ENCODE measurements around the gene ENPEP. TPM values are rescaled to one million over a fixed set of nuclear protein-coding genes. Genes with fewer than 3 reads are reported as not detected.

ENPEP gene
- polyA plus RNA-seq, 4 donors = 178 to 240 (median 182) TPM

DNA sequence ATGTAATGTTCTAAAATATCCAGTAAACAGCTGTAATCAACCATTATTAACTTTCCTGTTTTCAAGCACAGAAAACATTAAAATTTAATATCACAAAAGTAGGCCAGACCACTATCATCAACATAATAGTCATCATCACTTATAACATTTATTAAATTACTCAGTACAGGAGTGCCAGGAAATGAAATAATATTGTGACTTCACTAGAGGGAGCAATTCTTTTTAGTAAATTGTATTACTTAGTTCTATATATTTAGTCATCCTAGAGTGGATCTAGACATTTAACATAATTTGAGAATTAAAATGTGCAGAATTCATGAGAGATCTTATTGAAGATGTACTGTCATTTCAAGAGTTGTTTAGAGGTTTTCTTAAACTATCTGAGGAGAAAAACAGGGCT is 113.3 kb downstream of the ENPEP start:
- no peak for DNase-seq (ENCODE audit: low read depth in 4 of 4, low spot score in 3 of 4)

DNA sequence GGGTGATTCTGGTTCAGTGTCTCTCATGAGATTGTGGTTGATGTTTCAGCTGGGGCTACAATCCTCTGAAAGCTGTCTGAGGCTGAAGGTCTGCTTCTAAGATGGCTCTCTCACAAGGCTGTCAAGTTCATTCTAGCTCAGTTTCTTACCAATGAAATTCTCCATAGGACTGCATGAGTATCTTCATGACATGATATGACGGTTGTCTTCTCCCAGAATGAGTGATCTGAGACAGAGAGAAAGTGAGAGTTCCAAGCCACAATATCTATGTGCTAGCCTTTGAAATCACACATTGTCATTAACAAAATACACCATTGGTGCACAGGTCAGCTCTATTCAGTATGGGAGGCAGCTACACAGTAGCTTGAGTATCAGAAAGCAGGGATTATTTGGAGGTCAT is 119.6 kb downstream of the ENPEP start:
- DNase-seq (ENCODE audit: low read depth in 4 of 4, low spot score in 3 of 4) = no peak

DNA sequence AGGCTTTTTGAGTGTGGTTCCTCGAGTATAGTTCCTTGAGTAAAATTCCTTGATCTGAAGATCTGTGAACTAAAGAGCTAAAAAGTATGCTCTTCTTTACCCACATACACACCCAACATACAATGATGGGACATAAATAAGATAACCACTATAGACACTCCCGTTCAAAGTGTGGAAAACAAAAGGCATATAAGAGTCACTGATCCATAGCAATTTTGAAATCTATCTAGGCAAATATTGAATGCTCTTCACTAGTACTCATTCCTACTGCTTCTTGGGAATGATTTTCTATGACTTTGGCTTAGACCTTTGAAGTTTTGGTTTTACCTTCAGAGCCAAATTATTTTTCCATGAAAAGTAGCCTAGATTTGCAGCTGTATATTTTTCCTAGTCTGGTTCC is 120.5 kb downstream of the ENPEP start:
- DNase-seq (ENCODE audit: low read depth in 4 of 4, low spot score in 3 of 4) = no peak

DNA sequence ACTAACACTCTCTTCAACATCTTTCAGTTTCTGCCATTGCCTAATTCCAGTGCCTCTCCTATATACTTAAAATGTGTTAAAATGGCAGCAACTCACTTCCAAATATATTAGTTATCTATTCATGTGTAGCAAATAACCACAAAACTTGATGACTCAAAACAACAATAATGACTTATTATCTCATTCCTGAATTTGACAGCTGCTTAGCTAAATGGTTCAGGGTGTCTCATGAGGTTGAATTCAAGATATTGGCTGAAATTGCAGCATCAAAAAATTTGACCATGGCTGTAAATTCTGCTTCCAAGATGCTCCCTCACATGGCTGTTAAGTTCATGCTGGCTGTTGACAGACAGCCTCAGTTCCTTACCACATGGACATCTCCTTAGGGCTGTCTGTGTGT is 121.6 kb downstream of the ENPEP start:
- no peak for DNase-seq (ENCODE audit: low read depth in 4 of 4, low spot score in 3 of 4)

DNA sequence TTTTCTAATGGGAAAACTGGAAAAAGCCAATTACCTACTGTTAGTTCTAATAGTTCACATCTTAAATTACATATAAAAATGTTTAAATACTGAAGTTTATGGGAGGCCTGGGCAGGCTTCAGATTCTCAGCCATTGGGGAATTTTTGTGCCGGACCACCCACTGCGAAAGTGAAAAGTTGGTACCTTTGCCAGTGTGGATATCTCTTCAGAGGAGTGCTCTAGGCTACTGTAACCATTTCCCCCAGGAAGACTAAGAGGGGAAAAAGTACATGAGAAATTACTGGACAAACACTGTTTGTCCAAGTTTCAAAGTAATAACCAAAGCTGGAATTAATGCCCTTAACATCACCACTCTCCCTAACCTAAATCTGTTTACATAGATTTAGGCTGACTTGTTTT is 126.1 kb downstream of the ENPEP start:
- DNase-seq (ENCODE audit: low read depth in 4 of 4, low spot score in 3 of 4) = no peak

DNA sequence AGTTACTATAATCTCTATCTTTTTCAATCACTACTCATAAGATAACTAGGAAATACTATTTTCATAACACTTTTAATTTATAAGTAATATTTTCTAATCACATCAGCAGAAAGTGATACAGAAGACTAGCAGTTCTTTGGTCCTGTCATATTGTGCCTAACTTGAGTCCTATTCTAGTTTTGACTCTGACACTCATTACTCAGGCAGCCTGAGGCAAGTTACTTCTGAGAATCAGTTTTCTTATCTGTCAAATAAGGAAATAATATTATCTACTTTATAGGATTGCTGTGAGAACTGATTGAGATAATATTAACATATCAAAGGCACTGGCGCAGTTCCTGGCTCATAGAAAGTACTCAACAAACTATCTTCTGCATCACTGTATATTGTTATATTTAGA is 129.1 kb downstream of the ENPEP start:
- no peak for DNase-seq (ENCODE audit: low read depth in 4 of 4, low spot score in 3 of 4)

DNA sequence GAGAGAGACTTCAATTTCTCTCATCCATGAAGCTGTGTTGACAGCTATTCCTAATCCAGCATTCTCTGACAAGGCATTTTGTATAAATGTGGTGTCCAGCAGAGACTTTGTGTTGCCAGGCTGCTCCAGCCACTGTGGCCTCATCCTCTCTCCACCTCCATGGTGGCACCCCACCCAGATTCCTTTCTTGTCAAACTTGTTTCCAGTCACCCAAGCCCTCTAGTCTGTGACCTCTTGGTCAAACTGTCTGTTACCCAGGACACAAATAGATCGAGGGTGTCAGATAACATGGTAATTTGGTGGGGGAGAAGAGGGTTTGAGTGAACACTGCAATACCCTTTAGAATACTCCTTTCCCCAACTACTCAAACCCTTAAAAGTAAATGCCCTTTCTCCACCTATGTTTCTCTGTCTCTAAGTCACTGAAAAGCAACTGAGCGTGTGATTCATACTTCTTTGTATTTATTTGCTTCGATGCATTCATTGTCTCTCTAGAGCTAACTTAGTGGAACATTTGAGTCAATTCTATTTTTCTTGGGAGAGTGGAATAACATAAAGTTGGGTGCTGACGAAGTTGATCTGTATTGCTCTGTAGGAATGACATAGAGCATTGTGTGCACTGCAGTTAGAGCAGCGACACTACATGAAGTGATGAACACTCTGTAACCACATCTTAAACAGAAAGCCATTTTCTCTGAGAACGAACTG is 133.2 kb downstream of the ENPEP start:
- DNase-seq (ENCODE audit: low read depth in 4 of 4, low spot score in 3 of 4) = no peak

DNA sequence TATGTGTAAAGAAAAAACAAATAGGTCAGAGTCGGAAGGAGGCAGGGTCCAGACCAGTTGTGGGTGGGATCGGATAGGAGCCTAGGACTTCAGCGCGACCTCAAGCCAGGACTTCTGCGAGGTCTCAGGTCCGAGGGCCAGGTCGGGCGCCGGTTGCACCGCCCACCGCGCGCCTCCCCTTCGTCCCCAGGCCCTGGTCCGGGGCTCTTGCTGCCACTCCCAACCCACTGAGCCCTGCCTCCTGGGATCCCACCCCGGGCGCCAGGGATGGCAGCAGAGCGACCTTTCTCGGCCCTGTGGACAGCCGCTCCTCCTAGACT is 134.6 kb downstream of the ENPEP start:
- no peak for DNase-seq (ENCODE audit: low read depth in 4 of 4, low spot score in 3 of 4)

DNA sequence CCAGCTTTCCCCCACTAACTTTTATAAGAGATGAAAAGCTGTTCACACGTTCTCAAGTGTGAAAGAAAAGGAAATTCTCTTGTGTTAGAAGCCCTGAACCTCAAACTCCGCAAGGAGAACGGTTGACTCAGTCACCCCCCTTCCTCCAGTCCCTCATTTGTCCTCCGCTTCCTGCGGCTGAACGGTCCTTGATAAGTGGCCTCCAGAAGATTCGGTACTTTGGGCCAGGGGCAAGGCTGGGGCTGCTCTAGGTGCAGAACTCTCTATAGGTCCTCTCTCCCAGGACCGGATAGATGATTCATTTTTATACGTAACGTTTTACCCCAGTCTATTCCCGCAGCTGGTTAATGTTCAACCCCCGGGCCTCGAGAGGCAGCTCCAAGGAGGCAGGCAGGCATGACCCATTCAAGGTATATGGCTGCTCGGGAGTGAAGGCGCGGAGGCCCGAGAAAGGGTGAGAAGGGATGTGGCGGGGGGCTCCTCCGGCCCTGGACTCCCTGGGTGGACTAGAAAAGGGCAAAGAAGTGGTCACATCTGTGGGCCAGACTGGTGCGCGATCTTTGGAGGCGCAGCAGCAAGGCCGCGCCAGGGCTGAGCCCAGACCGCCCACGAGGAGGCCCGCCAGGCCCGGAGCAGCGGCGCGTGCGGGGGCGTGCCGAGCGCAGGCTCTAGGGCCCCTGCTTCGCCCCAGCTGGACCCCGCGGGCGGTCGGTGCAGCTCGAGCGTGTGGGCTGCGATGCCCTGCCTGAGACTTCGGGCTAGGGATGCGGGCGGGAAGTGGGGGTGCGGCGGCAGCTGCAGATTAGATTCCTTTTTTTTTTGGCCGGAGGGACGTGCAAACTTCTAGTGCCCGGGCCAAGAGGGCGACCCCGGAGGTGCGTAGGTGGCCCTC is 135.2 kb downstream of the ENPEP start:
- no peak for DNase-seq (ENCODE audit: low read depth in 4 of 4, low spot score in 3 of 4)

DNA sequence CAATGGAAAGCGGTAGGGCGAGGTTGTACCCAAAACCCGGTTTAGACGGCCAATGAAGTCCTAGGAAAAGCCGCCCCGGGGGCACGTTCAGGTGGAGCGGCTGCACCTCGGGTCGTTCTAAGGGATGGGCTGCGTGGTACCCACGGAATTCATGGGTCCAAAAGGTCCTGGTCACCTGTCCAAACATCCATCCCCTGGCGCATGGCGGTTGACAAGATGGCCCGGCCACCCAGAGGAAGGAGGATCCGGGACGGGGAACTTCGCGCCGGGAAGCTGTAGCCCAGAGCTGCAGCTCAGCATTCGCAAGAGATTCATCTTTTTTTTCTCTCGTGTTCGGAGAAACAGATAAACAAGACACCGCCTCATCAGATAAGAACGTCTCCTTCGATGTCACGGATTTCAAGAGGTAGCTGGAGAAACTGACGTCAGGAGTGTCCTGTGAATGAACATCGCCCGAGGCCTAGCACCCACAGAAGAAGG is 136.1 kb downstream of the ENPEP start:
- peak in 1 of 4 donors; percentile 4 for DNase-seq (ENCODE audit: low read depth in 4 of 4, low spot score in 3 of 4)

DNA sequence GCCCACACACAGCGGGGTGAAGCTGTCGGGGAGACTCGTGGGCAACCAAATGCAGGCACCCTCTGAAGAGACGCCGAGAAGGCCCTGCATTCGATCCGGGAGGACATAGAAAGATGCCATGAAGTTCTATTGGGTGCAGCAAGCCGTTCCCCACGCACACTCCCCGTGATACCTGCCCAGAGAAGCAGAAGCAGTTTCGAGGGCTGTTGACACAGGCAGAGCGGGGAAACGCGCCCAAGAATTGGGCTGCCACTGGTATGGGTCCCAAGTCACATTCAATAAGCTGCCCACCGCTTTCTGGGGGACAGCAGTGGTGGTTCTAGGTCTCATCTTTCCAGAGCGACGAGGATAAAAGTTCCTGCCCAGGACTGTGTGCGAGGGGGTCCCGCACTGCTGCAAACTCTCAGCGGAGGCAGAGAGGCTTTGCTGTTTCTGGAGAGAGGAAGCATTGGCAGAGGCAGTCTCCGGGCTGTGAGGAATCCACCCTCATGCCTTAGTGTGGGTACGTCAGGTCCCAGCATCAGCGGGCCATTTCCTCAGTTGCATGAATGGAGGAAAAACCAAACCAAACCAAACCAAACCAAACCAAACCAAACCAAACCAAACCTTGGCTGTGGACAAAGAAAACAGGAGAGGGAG is 136.8 kb downstream of the ENPEP start:
- peak in 1 of 4 donors; percentile 5 for DNase-seq (ENCODE audit: low read depth in 4 of 4, low spot score in 3 of 4)

DNA sequence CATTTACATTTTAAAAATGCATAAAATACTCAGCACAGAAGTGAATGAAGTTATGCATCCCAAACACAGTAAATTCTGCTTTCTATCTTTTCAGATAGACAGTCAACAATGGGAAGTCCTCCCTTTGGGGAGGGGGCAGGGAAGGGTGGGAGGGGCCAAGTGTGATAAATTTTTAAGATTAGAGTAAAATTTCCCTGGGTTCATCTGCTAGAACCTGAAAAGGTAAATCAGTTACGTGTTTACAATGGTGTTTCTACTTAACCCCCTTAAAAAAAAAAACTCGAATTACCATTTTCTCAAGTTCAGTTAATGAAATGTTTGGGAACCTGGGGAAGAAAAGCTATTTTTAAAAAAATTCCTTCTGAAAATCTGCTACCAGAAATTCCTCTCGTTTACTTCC is 137.8 kb downstream of the ENPEP start:
- DNase-seq (ENCODE audit: low read depth in 4 of 4, low spot score in 3 of 4) = no peak

DNA sequence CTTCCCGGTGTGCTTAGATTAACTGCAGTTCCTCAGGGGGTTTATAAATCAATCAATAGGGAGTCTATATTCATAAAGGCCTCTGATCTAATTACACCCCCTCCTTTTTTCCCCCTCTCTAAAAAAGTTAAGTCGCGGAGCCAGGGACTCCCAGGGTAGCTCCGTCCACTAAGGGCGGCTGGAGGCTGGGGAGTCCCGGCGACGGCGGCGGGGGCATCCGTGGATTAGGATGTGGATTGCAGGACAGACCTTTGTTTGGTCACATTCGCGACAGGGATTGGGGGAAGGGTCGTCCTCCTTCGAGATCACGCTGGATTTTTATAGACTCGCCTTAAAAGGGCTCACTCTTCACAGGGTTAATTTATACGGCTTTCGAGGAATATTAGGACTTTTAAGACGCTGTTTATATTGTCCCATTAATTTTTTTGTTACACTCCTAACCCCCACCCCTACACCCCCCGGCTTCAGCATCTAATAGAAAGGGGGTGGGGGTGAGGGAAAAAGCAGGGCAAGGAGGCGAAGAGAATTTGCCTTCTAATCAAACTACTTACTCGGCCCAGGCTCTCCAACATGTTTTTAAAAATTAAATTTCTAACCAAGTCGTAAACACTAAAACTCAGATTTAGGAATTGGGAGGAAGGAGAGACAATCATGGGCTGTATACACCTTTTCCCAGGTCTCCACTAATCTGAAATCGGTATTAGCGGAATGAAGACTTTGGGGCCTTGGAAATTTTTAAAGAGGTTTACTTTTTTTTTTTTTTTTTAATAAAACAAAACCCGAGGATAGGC is 138.4 kb downstream of the ENPEP start:
- DNase-seq (ENCODE audit: low read depth in 4 of 4, low spot score in 3 of 4) = peak in 1 of 4 donors; percentile 10

Other genes starting within 250 kb of the ENPEP start
- gene PITX2, start 146.9 kb downstream of the ENPEP start, polyA plus RNA-seq (ENCODE audit: insufficient read length in 4 of 4) = 1 to 10 TPM; 2.1 to 2.9 (median 2.7) TPM